K562 (cell line): Measurements from ENCODE around the gene AFG1L. TPM values are rescaled to one million over a fixed set of nuclear protein-coding genes. Genes with fewer than 3 reads are reported as not detected.

Experiments used
- CBFA2T3 ChIP-seq: fragments of 450-650 bp; IDR thresholded peaks from 2 replicates; pipeline ENCODE4 v1.6.1; 2017
- CREB1 ChIP-seq, 2 experiments: sonication (generic) in 1 of 2; formaldehyde crosslinking in 1 of 2; IDR thresholded peaks; 2 replicates each; pipeline versions ENCODE4 v1.6.1 to v1.8.0; 2012 to 2022; ENCODE audit warnings: inconsistent platforms in 1 of 2, mild to moderate bottlenecking in 1 of 2, missing genetic modification reagents in 1 of 2, moderate library complexity in 1 of 2
- DACH1 ChIP-seq: fragments of 450-650 bp; IDR thresholded peaks from 2 replicates; pipeline ENCODE4 v1.6.1; 2018; ENCODE audit not compliant: partially characterized antibody
- ETV6 ChIP-seq, 3 experiments: fragments of 150-350 bp in 1 of 3; sonication (generic) in 1 of 3; formaldehyde crosslinking in 1 of 3; IDR thresholded peaks; 2 replicates each; pipeline versions ENCODE4 v1.6.1 to v1.8.0; 2014 to 2022; ENCODE audit warnings: borderline replicate concordance in 2 of 3, low read depth in 2 of 3, antibody characterized with exemption in 1 of 3, low read length in 1 of 3, mild to moderate bottlenecking in 1 of 3, missing genetic modification reagents in 1 of 3
- MAFF ChIP-seq: IDR thresholded peaks from 2 replicates; pipeline ENCODE4 v1.6.1; 2012; ENCODE audit warnings: low read length, improper control_type of control experiment
- MCM3 ChIP-seq: fragments of 450-650 bp; IDR thresholded peaks from 2 replicates; pipeline ENCODE4 v1.6.1; 2016
- PHB ChIP-seq: fragments of 250-450 bp; sonication (Bioruptor Pico); IDR thresholded peaks from 2 replicates; pipeline ENCODE4 v1.5.0; 2021
- SLC30A9 ChIP-seq: fragments of 250-450 bp; sonication (Bioruptor Pico); IDR thresholded peaks from 2 replicates; pipeline ENCODE4 v1.8.0; 2022; ENCODE audit warnings: mild to moderate bottlenecking, moderate library complexity
- SMARCC2 ChIP-seq: fragments of 450-650 bp; IDR thresholded peaks from 2 replicates; pipeline ENCODE4 v1.6.1; 2017; ENCODE audit warnings: antibody characterized with exemption, moderate library complexity, mild to moderate bottlenecking, low read depth
- TFAM ChIP-seq: fragments of 250-450 bp; sonication (Bioruptor Pico); conservative IDR thresholded peaks from 2 replicates; pipeline ENCODE4 v1.5.0; 2021; ENCODE audit warnings: mild to moderate bottlenecking, moderate library complexity
- ZNF124 ChIP-seq: sonication (generic); formaldehyde crosslinking; IDR thresholded peaks from 2 replicates; pipeline ENCODE4 v1.8.1; 2022; ENCODE audit warnings: missing genetic modification reagents
- ZNF217 ChIP-seq: sonication (generic); formaldehyde crosslinking; IDR thresholded peaks from 2 replicates; pipeline ENCODE4 v1.8.0; 2022; ENCODE audit warnings: mild to moderate bottlenecking, missing genetic modification reagents
- ZNF644 ChIP-seq: fragments of 200-800 bp; sonication (Bioruptor generic); IDR thresholded peaks from 2 replicates; pipeline ENCODE4 v1.6.1; 2016; ENCODE audit warnings: low read depth, missing genetic modification characterization, missing compliant biosample characterization
- ZNF76 ChIP-seq: fragments of 250-450 bp; sonication (Bioruptor Pico); IDR thresholded peaks from 2 replicates; pipeline ENCODE4 v1.4.0; 2020; ENCODE audit warnings: mild to moderate bottlenecking, moderate library complexity, borderline replicate concordance
- ZNF77 ChIP-seq: fragments of 250-450 bp; sonication (Bioruptor Pico); IDR thresholded peaks from 2 replicates; pipeline ENCODE4 v1.5.0; 2020
- polyA plus RNA-seq, 8 experiments: library from polyadenylated mRNA; depleted of rRNA in 4 of 8; stranded (reverse) in 5 of 8; unstranded in 3 of 8; fragments of >200 nt; fragmentation: Nextera tagmentation in 2 of 8; fragmentation: Illumina TruSeq in 1 of 8; extraction: Ambion mirVana in 2 of 8; extraction: Trizol in 1 of 8; gene quantifications; 2 replicates each; pipeline versions ENCODE4 v1.2.1 to v1.2.3, GENCODE V29; 2011 to 2014; ENCODE audit warnings: inconsistent platforms in 1 of 8, missing spikeins in 1 of 8
- total RNA-seq, 7 experiments: library from RNA; depleted of rRNA in 6 of 7; stranded (reverse); fragments of >200 nt in 6 of 7; fragmentation: Illumina TruSeq in 2 of 7; extraction: Trizol in 2 of 7; gene quantifications; 2 replicates each; pipeline versions ENCODE4 v1.2.1 to v1.2.3, GENCODE V29; 2011 to 2021; ENCODE audit warnings: low replicate concordance in 1 of 7
- TF ChIP-seq, protein P1 (sequence below), 2 experiments: fragments of 450-650 bp in 1 of 2; sonication (generic) in 1 of 2; formaldehyde crosslinking in 1 of 2; IDR thresholded peaks; 2 replicates each; pipeline versions ENCODE4 v1.7.1 to v1.9.0; 2016 to 2022; ENCODE audit warnings: inconsistent platforms in 1 of 2, mild to moderate bottlenecking in 1 of 2, missing genetic modification reagents in 1 of 2
- TF ChIP-seq, protein P2 (sequence below): IDR thresholded peaks from 3 replicates; pipeline ENCODE4 v1.6.1; 2011; ENCODE audit warnings: borderline replicate concordance, mild to moderate bottlenecking; ENCODE audit not compliant: insufficient read length, insufficient read depth

The AFG1L gene
- total and polyA plus RNA-seq, 9 of the 15 experiments (the other 6 are each of a cell fraction or from before 2014, with no cell fraction given) = 2.2 to 15.5 (median 5.8) TPM

DNA sequence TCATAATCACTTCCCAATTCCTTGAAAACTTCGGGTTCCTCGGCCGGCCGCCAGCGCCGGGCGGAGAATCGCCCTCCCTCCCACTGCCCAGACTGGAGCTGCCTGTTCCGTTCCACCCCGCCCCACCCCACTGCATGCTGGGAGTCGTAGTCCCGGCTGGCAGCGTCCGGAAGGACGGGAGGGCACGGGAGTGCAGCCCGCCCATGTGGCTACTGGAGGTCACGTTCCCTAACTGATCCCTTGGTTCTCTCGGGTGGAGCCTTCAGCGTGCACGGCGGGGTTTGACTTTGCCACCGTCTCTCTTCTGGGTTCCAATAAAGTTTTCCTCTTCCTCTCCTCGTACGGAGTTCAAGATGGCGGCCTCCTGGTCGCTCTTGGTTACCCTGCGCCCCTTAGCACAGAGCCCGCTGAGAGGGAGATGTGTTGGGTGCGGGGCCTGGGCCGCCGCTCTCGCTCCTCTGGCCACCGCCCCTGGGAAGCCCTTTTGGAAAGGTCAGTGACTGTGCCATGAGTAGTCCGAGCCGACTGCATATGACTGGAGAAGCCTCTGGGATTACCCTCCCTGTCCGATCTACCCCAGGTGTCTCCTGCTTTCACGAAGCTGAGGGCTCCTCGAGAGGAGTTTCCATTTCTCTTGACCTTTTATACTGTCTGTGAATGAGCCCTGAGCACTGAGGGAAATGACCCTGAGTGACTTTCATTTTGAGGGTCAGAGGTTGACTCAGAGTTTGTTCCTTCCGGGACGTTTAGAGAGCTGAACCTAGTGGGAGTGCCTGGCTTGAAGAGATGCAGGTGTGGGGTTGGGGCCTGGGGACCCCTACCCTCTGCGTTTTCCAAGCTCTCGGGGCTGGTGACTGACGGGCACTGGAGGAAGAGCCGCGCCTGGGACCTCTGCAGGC lies at the start of gene AFG1L (continued):
- TF ChIP-seq, protein P1, sequence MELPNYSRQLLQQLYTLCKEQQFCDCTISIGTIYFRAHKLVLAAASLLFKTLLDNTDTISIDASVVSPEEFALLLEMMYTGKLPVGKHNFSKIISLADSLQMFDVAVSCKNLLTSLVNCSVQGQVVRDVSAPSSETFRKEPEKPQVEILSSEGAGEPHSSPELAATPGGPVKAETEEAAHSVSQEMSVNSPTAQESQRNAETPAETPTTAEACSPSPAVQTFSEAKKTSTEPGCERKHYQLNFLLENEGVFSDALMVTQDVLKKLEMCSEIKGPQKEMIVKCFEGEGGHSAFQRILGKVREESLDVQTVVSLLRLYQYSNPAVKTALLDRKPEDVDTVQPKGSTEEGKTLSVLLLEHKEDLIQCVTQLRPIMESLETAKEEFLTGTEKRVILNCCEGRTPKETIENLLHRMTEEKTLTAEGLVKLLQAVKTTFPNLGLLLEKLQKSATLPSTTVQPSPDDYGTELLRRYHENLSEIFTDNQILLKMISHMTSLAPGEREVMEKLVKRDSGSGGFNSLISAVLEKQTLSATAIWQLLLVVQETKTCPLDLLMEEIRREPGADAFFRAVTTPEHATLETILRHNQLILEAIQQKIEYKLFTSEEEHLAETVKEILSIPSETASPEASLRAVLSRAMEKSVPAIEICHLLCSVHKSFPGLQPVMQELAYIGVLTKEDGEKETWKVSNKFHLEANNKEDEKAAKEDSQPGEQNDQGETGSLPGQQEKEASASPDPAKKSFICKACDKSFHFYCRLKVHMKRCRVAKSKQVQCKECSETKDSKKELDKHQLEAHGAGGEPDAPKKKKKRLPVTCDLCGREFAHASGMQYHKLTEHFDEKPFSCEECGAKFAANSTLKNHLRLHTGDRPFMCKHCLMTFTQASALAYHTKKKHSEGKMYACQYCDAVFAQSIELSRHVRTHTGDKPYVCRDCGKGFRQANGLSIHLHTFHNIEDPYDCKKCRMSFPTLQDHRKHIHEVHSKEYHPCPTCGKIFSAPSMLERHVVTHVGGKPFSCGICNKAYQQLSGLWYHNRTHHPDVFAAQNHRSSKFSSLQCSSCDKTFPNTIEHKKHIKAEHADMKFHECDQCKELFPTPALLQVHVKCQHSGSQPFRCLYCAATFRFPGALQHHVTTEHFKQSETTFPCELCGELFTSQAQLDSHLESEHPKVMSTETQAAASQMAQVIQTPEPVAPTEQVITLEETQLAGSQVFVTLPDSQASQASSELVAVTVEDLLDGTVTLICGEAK (IDR thresholded peaks at IDR 0.05) = peak; percentile 100
- TF ChIP-seq, protein P1 (CRISPR knock-in tag; IDR thresholded peaks at IDR 0.05) = peak; percentile 99
- TF ChIP-seq MAFF = no peak; the same call in 1 of the 2 replicates
- no peak for TF ChIP-seq ZNF124
- no peak; the same call in none of the 2 replicates for TF ChIP-seq CREB1 (IDR thresholded peaks at IDR 0.05)
- TF ChIP-seq CREB1 (CRISPR knock-in tag; IDR thresholded peaks at IDR 0.05) = peak; percentile 25; the same call in 1 of the 2 replicates
- peak; percentile 19; the same call in 1 of the 2 replicates for TF ChIP-seq SMARCC2
- TF ChIP-seq, protein P2, sequence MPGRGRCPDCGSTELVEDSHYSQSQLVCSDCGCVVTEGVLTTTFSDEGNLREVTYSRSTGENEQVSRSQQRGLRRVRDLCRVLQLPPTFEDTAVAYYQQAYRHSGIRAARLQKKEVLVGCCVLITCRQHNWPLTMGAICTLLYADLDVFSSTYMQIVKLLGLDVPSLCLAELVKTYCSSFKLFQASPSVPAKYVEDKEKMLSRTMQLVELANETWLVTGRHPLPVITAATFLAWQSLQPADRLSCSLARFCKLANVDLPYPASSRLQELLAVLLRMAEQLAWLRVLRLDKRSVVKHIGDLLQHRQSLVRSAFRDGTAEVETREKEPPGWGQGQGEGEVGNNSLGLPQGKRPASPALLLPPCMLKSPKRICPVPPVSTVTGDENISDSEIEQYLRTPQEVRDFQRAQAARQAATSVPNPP = no peak
- TF ChIP-seq MCM3 = no peak
- TF ChIP-seq SLC30A9 = no peak
- TF ChIP-seq DACH1 = no peak
- TF ChIP-seq ZNF76 (CRISPR knock-in tag) = no peak
- TF ChIP-seq CBFA2T3 = no peak; the same call in 1 of the 2 replicates
- TF ChIP-seq TFAM (CRISPR knock-in tag) = no peak
- peak; percentile 82 for TF ChIP-seq ZNF644 (tag)
- TF ChIP-seq PHB (CRISPR knock-in tag) = no peak
- TF ChIP-seq ZNF217 (CRISPR knock-in tag) = no peak
- TF ChIP-seq ZNF77 (CRISPR knock-in tag) = no peak
- no peak; a peak in 1 of 4 replicates for TF ChIP-seq ETV6 (IDR thresholded peaks at IDR 0.05; ENCODE audit: borderline replicate concordance in 1 of 2, low read depth in 2 of 2, low read length in 1 of 2)
- no peak for TF ChIP-seq ETV6 (CRISPR knock-in tag; IDR thresholded peaks at IDR 0.05; ENCODE audit: borderline replicate concordance)
